Mesendoderm (in vitro differentiated cells): ENCODE data around the gene NCMAP.

Experiments used
- DNase-seq: peaks from one replicate; pipeline ENCODE4 v3.0.0; 2013
- H2AK5ac ChIP-seq: 2 replicates; pipeline ENCODE4 v1.6.1; 2013; ENCODE audit warnings: low read length, inconsistent platforms
- H2BK120ac ChIP-seq: 2 replicates; pipeline ENCODE4 v1.6.1; 2013; ENCODE audit warnings: low read depth, mild to moderate bottlenecking, low read length, moderate library complexity, mixed read lengths
- H2BK15ac ChIP-seq: replicated peaks from 2 replicates; pipeline ENCODE4 v1.6.1; 2013; ENCODE audit warnings: low read depth, mild to moderate bottlenecking, moderate library complexity
- H2BK5ac ChIP-seq: 2 replicates; pipeline ENCODE4 v1.6.1; 2013; ENCODE audit warnings: low read length, inconsistent platforms
- H3K18ac ChIP-seq: 2 replicates; pipeline ENCODE4 v1.6.1; 2013; ENCODE audit warnings: mild to moderate bottlenecking, low read length, mixed read lengths
- H3K23ac ChIP-seq: one replicate; pipeline ENCODE4 v1.6.1; 2013; ENCODE audit warnings: low read length
- H3K27ac ChIP-seq: 2 replicates; pipeline ENCODE4 v1.5.1; 2013; ENCODE audit warnings: low read depth, mild to moderate bottlenecking, inconsistent platforms, low read length, moderate library complexity
- H3K27me3 ChIP-seq: 2 replicates; pipeline ENCODE4 v1.6.1; 2013; ENCODE audit warnings: low read length, control low read depth, mild to moderate bottlenecking, inconsistent platforms; ENCODE audit not compliant: insufficient read depth, poor library complexity
- H3K36me3 ChIP-seq: 2 replicates; pipeline ENCODE4 v1.6.1; 2013; ENCODE audit warnings: low read length, inconsistent platforms; ENCODE audit not compliant: control insufficient read depth, insufficient read depth
- H3K4ac ChIP-seq: one replicate; pipeline ENCODE4 v1.6.1; 2013; ENCODE audit warnings: low read depth, mild to moderate bottlenecking, low read length, moderate library complexity
- H3K4me1 ChIP-seq: 2 replicates; pipeline ENCODE4 v1.6.1; 2013; ENCODE audit warnings: low read depth, low read length, inconsistent platforms; ENCODE audit not compliant: control insufficient read depth
- H3K4me2 ChIP-seq: 2 replicates; pipeline ENCODE4 v1.6.1; 2013; ENCODE audit warnings: low read length
- H3K4me3 ChIP-seq: 2 replicates; pipeline ENCODE4 v1.5.1; 2013; ENCODE audit warnings: mild to moderate bottlenecking, low read length
- H3K56ac ChIP-seq: one replicate; pipeline ENCODE4 v1.6.1; 2013; ENCODE audit warnings: low read length
- H3K79me1 ChIP-seq: 2 replicates; pipeline ENCODE4 v1.6.1; 2013; ENCODE audit warnings: low read length, inconsistent platforms
- H3K79me2 ChIP-seq: 2 replicates; pipeline ENCODE4 v1.6.1; 2013; ENCODE audit warnings: mild to moderate bottlenecking, low read length; ENCODE audit not compliant: control insufficient read depth, insufficient read depth
- H3K9ac ChIP-seq: 2 replicates; pipeline ENCODE4 v1.6.1; 2013; ENCODE audit warnings: low read length, inconsistent platforms
- H4K5ac ChIP-seq: one replicate; pipeline ENCODE4 v1.6.1; 2013; ENCODE audit warnings: low read length
- H4K8ac ChIP-seq: one replicate; pipeline ENCODE4 v1.6.1; 2013; ENCODE audit warnings: low read depth, mild to moderate bottlenecking, control low read depth, low read length, moderate library complexity
- WGBS: extraction: QIAGEN DNeasy Blood & Tissue Kit; methylation state at CpG from one replicate; pipeline ENCODE4 v1.1.7; 2013; ENCODE audit warnings: low lambda C conversion rate, missing lambda C conversion rate; ENCODE audit not compliant: insufficient coverage; ENCODE audit errors: extremely low coverage; 5-methylcytosine and 5-hydroxymethylcytosine counted together

NCMAP gene

GRCh38 chr1:24567792-24568388 lies 12.0 kb downstream of the NCMAP start:
- Histone ChIP-seq H3K4me2 (no peak overlapping the region), H3K4me1 (peaks cover 7% of the 10 kb centered on the region), H3K27me3 (no peaks in the 10 kb centered on the region), H4K5ac (no peak overlapping the region), H4K8ac (no peak overlapping the region), H2BK120ac (no peak overlapping the region), H3K18ac (no peak overlapping the region), H3K9ac (no peak overlapping the region), H3K36me3 (no peaks in the 10 kb centered on the region), H3K4ac (no peak overlapping the region), H2BK5ac (no peak overlapping the region), H3K4me3 (no peak overlapping the region), H3K79me2 (no peaks in the 10 kb centered on the region), H3K27ac (no peak overlapping the region), H3K56ac (no peak overlapping the region), H2AK5ac (no peak overlapping the region), H3K79me1 (no peaks in the 10 kb centered on the region), H3K23ac (no peak overlapping the region), H2BK15ac (no peak overlapping the region)
- WGBS = no CpG with 5 or more reads among the region's 17 CpGs
- DNase-seq = peak; percentile 47

GRCh38 chr1:24568475-24568874 lies 12.6 kb downstream of the NCMAP start:
- Histone ChIP-seq H3K4ac (no peak overlapping the region), H2BK15ac (no peak overlapping the region), H3K4me2 (no peak overlapping the region), H2BK120ac (no peak overlapping the region), H3K27ac (no peak overlapping the region), H3K4me3 (no peak overlapping the region), H4K5ac (no peak overlapping the region), H3K27me3 (no peaks in the 10 kb centered on the region), H2AK5ac (no peak overlapping the region), H3K9ac (no peak overlapping the region), H3K79me2 (no peaks in the 10 kb centered on the region), H3K23ac (no peak overlapping the region), H2BK5ac (no peak overlapping the region), H3K36me3 (no peaks in the 10 kb centered on the region), H3K79me1 (no peaks in the 10 kb centered on the region), H3K4me1 (peaks cover 7% of the 10 kb centered on the region), H3K18ac (no peak overlapping the region), H3K56ac (no peak overlapping the region), H4K8ac (no peak overlapping the region)
- DNase-seq = no peak
- WGBS = no CpG with 5 or more reads among the region's 2 CpGs

DNA sequence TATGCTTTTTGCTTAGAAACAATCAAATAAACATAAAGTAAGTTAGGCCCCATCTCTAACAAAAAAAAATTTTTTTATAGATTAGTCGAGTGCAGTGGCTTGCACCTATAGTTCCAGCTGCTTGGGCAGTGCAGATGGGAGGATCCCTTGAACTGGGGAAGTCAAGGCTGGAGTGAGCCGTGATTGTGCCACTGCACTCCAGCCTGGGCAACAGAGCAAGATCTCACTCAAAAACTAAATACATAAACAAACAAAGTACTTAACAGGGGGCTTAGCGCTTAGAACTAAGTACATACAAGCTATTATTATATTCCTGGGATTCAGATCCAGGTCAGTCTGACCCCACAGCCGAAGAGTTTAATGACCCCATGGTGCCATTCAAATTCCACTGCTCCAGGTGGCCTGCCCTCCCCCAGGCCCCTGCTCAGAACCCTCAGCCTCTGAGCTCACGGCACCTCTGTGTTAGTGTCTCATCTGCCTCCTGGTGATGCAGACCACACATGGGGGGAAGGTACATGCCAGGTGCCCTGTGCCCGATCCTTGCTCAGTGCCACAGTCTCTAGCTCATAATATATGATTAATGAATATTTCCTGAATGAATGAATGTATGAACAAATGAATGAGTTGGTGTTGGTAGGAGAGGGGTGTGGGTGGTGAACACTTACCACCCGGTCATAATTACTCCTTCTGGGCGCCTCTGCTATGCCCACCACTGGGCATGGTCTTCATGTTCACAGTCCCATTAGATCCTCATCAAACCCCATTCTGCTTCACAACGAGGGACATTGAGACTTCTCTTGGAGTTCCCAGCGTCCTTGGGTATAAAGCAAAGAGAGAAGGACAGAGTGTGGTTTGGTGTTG lies 14.6 kb downstream of the NCMAP start:
- Histone ChIP-seq H3K9ac (no peak overlapping the region), H3K27me3 (no peaks in the 10 kb centered on the region), H3K27ac (no peak overlapping the region), H3K18ac (no peak overlapping the region), H4K8ac (no peak overlapping the region), H3K4me3 (no peak overlapping the region), H4K5ac (no peak overlapping the region), H3K4me2 (no peak overlapping the region), H3K56ac (no peak overlapping the region), H3K79me1 (no peaks in the 10 kb centered on the region), H2BK120ac (no peak overlapping the region), H3K4ac (no peak overlapping the region), H2BK15ac (no peak overlapping the region), H3K79me2 (no peaks in the 10 kb centered on the region), H3K4me1 (peaks cover 7% of the 10 kb centered on the region), H2BK5ac (no peak overlapping the region), H3K36me3 (no peaks in the 10 kb centered on the region), H2AK5ac (no peak overlapping the region), H3K23ac (no peak overlapping the region)
- no CpG with 5 or more reads among the region's 10 CpGs for WGBS
- no peak for DNase-seq

- no peak overlapping the region for H4K8ac ChIP-seq
- no peak overlapping the region for H3K56ac ChIP-seq
- no peaks in the 10 kb centered on the region for H3K79me2 ChIP-seq
- H3K4me3 ChIP-seq = no peak overlapping the region
- H3K27me3 ChIP-seq = no peaks in the 10 kb centered on the region
- no peak overlapping the region for H4K5ac ChIP-seq
- no peak overlapping the region for H3K9ac ChIP-seq
- no peak overlapping the region for H3K27ac ChIP-seq
- H3K79me1 ChIP-seq = no peaks in the 10 kb centered on the region
- no peak overlapping the region for H3K23ac ChIP-seq
- no peak overlapping the region for H2BK15ac ChIP-seq
- H3K4me1 ChIP-seq = no peaks in the 10 kb centered on the region
- no peaks in the 10 kb centered on the region for H3K36me3 ChIP-seq
- no peak overlapping the region for H2AK5ac ChIP-seq
- WGBS = no CpG with 5 or more reads among the region's 9 CpGs
- no peak overlapping the region for H3K4me2 ChIP-seq
- H2BK120ac ChIP-seq = no peak overlapping the region
- H3K18ac ChIP-seq = no peak overlapping the region
- H3K4ac ChIP-seq = no peak overlapping the region
- no peak overlapping the region for H2BK5ac ChIP-seq
- no peak for DNase-seq
Measured at GRCh38 chr1:24572301-24572700, 16.4 kb downstream of the NCMAP start.

DNA sequence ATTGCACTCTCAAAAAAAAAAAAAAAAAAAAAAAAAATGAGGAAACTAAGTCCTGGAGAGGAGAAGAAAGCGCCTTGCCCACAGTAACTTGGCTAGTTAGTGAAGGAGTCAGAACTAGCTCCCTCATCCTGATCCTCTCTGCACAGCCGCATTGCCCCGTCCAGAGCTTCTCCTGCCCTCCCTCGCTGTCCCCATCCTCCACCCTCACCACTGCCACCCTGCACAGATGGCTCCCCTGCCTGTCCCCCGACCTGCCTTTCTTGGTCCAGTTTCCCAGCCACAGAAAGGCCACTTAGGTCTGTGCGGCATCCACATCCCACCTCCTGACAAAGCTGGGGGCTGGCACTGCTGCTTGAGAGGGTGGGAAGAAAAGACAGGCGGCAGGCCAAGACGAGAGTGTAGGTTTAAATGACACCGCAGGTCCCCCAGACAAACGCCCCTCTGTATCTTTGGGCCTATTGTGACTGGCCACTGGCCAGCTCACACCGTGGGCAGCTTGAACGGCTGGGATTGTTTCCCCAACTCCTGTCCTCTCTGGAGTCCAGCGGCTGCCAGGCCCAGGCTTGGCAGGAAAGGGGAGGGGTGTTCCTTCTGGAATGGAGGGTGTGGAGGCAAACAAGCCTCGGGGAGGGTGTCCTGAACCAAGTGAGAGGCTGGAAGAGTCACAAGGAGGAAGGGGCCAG lies 20.2 kb downstream of the NCMAP start:
- Histone ChIP-seq H2AK5ac (no peak overlapping the region), H3K79me1 (no peaks in the 10 kb centered on the region), H3K4me1 (no peaks in the 10 kb centered on the region), H2BK120ac (no peak overlapping the region), H3K79me2 (no peaks in the 10 kb centered on the region), H2BK15ac (no peak overlapping the region), H3K4me3 (no peak overlapping the region), H4K5ac (no peak overlapping the region), H3K27me3 (no peaks in the 10 kb centered on the region), H3K36me3 (no peaks in the 10 kb centered on the region), H3K56ac (no peak overlapping the region), H3K4me2 (no peak overlapping the region), H3K4ac (no peak overlapping the region), H2BK5ac (no peak overlapping the region), H4K8ac (no peak overlapping the region), H3K23ac (peak overlapping the region; percentile 9), H3K9ac (no peak overlapping the region), H3K18ac (no peak overlapping the region), H3K27ac (no peak overlapping the region)
- DNase-seq = no peak
- WGBS = no CpG with 5 or more reads among the region's 14 CpGs
